Activated CD4-positive, alpha-beta memory T cell treated with anti-CD3 and anti-CD28 coated beads for 36 hours (primary cell): ENCODE results near the gene TBCD. TPM values are rescaled to one million over a fixed set of nuclear protein-coding genes. Genes with fewer than 3 reads are reported as not detected.

Source experiments
- CTCF ChIA-PET: fragments of 350-600 bp; sonication (Branson Sonifier 250); formaldehyde crosslinking; loops from one replicate; lab custom pipeline; 2021; ENCODE audit warnings: antibody characterized with exemption, inconsistent platforms; lab: Charles Lee
- POLR2A ChIA-PET: fragments of 350-600 bp; sonication (Branson Sonifier 250); formaldehyde crosslinking; loops from one replicate; lab custom pipeline; 2021; ENCODE audit warnings: antibody characterized with exemption; lab: Charles Lee
- DNase-seq: peaks from one replicate; pipeline ENCODE4 v3.0.0-alpha.2; 2020
- H3K27ac Mint-ChIP-seq: one replicate; pipeline ENCODE4 v1.8.0; 2021; ENCODE audit warnings: mixed read lengths
- H3K27me3 Mint-ChIP-seq: one replicate; pipeline ENCODE4 v1.8.0; 2021; ENCODE audit warnings: mixed read lengths
- H3K36me3 Mint-ChIP-seq: one replicate; pipeline ENCODE4 v1.8.0; 2021; ENCODE audit warnings: mixed read lengths
- H3K4me1 Mint-ChIP-seq: one replicate; pipeline ENCODE4 v1.8.0; 2021; ENCODE audit warnings: low read depth, mixed read lengths
- H3K4me3 Mint-ChIP-seq: one replicate; pipeline ENCODE4 v1.8.0; 2021; ENCODE audit warnings: mild to moderate bottlenecking, mixed read lengths
- H3K9me3 Mint-ChIP-seq: one replicate; pipeline ENCODE4 v1.8.0; 2021; ENCODE audit warnings: mixed read lengths
- intact Hi-C: fragments of 100-400 bp; cut with micrococcal nuclease; formaldehyde crosslinking; loops from one replicate; pipeline ENCODE4 v1.15.1; 2023
- total RNA-seq, 2 experiments: library from RNA; stranded (reverse); gene quantifications; one replicate each; pipeline ENCODE4 v1.2.3, GENCODE V29; 2021

TBCD gene
- total RNA-seq, 2 experiments from 2014 or later: 97.0 to 98.2 TPM

DNA sequence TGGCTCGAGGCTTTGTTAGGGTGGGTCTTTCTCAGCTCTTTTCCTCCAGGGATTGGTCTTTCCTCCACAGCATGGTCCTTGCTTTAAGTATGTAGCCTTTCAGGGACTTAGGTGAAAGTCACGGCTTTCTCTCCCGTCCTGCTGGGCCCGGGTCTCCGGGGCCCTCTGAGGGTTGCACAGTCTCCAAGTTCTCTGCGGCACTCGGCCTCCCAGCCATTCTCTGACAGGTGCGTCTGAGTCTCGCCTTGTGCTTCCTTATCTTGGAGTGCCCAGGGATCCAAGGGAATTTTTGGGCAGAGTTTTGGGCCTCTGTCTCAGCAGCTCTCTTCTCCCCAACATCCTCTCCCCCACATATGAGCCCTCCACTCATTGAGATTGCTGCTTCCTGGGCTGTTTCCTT lies 51.3 kb downstream of the TBCD start:
- Mint-ChIP-seq H3K36me3 (peaks cover 17% of the 10 kb centered on the region), H3K4me3 (no peak overlapping the region), H3K27ac (no peak overlapping the region), H3K27me3 (no peaks in the 10 kb centered on the region), H3K9me3 (no peaks in the 10 kb centered on the region), H3K4me1 (peaks cover 5% of the 10 kb centered on the region)
- CTCF ChIA-PET: no interaction called here
- DNase-seq: no peak
- POLR2A ChIA-PET: no interaction called here
- intact Hi-C loops: no loop called here

DNA sequence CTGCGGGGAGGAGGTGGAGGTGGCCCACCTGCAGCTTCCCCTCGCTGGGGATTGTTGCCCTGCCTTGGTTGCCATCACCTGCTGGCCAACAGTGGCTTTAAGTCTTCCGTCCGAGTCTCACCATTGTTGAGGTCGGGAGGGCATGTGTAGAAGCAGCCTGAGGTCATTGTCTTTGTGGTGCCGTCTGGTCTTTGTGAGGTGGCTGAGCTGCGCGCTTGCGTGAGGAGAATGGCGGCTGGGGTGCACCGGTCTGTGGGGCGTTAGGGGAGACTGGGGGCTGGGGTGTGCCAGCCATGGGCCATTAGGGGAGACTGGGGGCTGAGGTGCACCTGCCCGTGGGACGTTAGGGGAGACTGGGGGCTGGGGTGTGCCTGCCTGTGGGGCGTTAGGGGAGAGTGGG lies 51.7 kb downstream of the TBCD start:
- ChIA-PET CTCF (no interaction called here), POLR2A (no interaction called here)
- Mint-ChIP-seq H3K9me3 (no peaks in the 10 kb centered on the region), H3K36me3 (peaks cover 17% of the 10 kb centered on the region), H3K27me3 (no peaks in the 10 kb centered on the region), H3K27ac (no peak overlapping the region), H3K4me1 (peaks cover 5% of the 10 kb centered on the region), H3K4me3 (no peak overlapping the region)
- DNase-seq: no peak
- intact Hi-C loops: no loop called here

DNA sequence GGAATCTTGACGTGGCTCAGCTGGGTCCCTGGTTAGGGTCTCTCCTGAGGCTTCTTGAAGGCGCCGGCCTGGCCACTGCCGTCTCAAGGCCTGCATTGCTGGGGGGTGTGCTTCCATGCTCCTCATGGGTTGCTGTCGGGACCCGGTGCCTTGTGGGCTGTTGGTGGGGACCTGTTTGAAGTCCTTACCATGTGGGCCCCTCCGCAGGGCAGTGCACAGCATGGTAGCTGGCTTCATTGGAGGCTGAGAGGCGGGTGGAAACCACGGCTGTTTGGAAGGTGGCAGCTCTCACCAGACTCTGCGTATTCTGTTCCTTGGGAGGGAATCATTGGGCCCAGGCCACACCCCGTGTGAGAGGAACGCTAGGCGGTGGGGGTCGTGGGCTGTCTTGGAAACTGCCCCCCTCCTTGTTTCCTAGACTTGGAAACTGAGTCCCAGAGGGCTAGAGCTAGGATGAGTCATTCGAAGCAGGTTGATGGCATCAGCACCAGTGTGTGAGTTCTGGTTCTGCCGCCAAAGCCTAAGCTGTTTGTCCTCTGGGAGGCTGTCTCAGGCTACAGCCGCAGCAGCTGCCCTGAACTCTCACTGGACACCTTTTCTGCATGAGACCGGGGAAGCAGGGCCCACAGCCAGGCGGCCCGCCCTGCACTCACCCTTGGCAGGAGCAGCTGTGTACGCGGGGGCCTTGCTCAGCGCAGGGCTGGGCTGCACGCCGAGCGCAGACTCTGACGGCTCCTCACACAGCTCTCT lies 52.8 kb downstream of the TBCD start:
- POLR2A ChIA-PET: no interaction called here
- DNase-seq: no peak
- Mint-ChIP-seq H3K4me3 (no peak overlapping the region), H3K27me3 (no peaks in the 10 kb centered on the region), H3K27ac (no peak overlapping the region), H3K9me3 (no peaks in the 10 kb centered on the region), H3K36me3 (peaks cover 17% of the 10 kb centered on the region), H3K4me1 (peaks cover 5% of the 10 kb centered on the region)
- CTCF ChIA-PET: no interaction called here
- intact Hi-C loops: no loop called here

DNA sequence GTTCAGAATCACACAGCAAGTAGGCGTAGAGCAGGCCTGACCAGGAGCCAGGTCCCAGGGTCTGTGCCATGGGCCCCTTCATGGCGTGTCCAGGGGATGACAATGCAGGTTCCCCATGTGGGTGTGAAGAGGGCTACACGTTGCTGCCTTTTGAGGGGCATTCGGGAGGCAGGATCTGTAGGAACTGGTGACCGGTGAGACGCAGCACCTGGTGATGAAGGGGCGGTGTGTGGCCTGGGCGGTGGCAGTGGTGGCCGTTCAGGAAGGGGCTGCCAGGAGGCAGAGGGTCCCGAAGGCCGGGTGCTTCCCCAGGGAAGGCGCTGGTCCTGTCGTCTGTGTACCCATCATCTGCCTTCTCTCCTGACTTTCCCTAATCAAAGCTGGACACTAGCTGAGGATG lies 53.4 kb downstream of the TBCD start:
- H3K4me1 Mint-ChIP-seq: peaks cover 5% of the 10 kb centered on the region
- POLR2A ChIA-PET: no interaction called here
- H3K9me3 Mint-ChIP-seq: no peaks in the 10 kb centered on the region
- no peak overlapping the region for H3K4me3 Mint-ChIP-seq
- no peaks in the 10 kb centered on the region for H3K27me3 Mint-ChIP-seq
- H3K36me3 Mint-ChIP-seq: peaks cover 12% of the 10 kb centered on the region
- intact Hi-C loops: no loop called here
- H3K27ac Mint-ChIP-seq: no peak overlapping the region
- CTCF ChIA-PET: no interaction called here
- no peak for DNase-seq

DNA sequence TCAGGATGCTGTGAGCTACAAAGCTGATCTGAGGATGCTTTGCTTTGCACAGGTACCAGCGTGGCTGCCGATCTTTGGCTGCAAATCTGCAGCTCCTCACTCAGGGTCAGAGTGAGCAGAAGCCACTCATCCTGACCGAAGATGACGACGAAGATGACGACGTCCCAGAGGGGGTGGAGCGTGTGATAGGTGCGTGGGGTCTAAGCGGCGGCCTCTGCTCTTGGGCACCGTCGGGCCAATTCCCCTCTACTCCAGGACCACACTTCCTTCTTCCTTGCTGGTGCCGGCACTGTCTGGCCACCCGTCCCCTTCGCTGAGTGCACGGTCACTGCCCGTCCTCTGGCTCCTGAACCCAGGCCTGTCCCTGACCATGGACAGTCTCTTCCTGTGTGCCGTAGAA lies 54.0 kb downstream of the TBCD start:
- Mint-ChIP-seq H3K27ac (no peak overlapping the region), H3K36me3 (peaks cover 9% of the 10 kb centered on the region), H3K9me3 (no peaks in the 10 kb centered on the region), H3K4me1 (peaks cover 5% of the 10 kb centered on the region), H3K27me3 (no peaks in the 10 kb centered on the region), H3K4me3 (no peak overlapping the region)
- POLR2A ChIA-PET: no interaction called here
- no peak for DNase-seq
- CTCF ChIA-PET: no interaction called here
- intact Hi-C loops: no loop called here

DNA sequence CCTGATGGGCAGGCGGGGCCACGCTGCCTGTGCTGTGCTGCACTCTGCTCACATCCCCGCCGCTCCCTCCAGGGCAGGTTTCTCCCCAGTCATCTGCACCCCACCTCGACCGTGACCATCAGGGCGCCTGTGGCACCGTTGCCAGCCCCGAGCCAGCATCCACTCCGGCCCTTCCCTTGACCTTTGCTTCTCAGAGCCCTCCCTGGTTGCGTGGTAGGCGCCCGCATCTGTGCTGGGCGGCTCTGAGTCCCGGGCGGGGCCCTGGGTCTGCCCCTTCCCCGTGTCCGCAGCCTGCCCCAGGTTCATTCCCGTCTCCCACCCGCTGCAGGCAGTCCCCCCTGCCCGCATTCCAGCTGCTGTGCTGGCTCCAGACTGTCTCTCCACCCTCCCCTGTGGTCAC lies 54.8 kb downstream of the TBCD start:
- Mint-ChIP-seq H3K36me3 (peaks cover 2% of the 10 kb centered on the region), H3K4me3 (no peak overlapping the region), H3K9me3 (no peaks in the 10 kb centered on the region), H3K27ac (no peak overlapping the region), H3K4me1 (peaks cover 2% of the 10 kb centered on the region), H3K27me3 (no peaks in the 10 kb centered on the region)
- DNase-seq: no peak
- intact Hi-C loops: no loop called here
- ChIA-PET POLR2A (no interaction called here), CTCF (no interaction called here)

DNA sequence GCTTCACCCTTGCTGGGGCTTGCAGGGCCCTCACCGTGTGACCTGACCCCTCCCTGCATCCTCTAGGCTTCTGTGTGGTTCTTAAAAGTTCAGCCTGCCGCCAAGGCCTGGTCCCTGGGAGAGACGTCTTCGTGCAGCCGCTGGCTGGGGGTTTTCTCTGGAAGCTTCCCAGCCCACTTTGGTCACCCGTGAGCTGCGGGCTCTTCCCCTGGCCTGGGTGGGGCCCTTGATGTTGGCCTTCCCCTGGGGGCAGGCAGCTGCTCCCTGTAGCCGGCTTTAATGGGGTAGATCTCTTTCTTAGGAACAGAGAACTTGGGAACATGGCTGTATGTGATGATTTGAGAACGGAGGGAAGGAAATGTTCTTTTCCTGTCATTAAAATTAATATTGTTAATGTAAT lies 55.2 kb downstream of the TBCD start:
- intact Hi-C loops: no loop called here
- H3K4me1 Mint-ChIP-seq: peaks cover under 1% of the 10 kb centered on the region
- no peak for DNase-seq
- no peak overlapping the region for H3K4me3 Mint-ChIP-seq
- POLR2A ChIA-PET: no interaction called here
- peaks cover 2% of the 10 kb centered on the region for H3K36me3 Mint-ChIP-seq
- CTCF ChIA-PET: no interaction called here
- no peaks in the 10 kb centered on the region for H3K27me3 Mint-ChIP-seq
- H3K27ac Mint-ChIP-seq: no peak overlapping the region
- H3K9me3 Mint-ChIP-seq: no peaks in the 10 kb centered on the region

DNA sequence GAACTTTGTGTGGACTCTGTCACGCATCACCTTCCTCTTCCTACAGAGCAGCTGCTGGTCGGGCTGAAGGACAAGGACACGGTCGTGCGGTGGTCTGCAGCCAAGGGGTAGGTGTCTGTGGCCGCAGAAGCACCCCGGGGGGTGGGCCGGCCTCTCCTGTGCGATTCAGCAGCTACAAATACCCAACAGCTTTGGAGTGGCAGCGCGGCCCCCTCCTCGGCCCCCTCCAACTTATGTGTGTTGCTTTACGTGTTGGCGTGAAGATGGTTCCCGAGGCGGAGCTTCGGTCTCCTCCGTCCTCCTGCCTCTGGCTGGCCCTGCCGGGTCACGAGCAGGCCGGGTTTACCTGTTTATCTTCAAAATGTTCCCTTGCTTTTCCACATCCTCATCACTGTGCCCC lies 55.7 kb downstream of the TBCD start:
- Mint-ChIP-seq H3K27ac (no peak overlapping the region), H3K4me3 (no peak overlapping the region), H3K36me3 (peaks cover 2% of the 10 kb centered on the region), H3K9me3 (no peaks in the 10 kb centered on the region), H3K4me1 (no peaks in the 10 kb centered on the region), H3K27me3 (no peaks in the 10 kb centered on the region)
- no peak for DNase-seq
- ChIA-PET CTCF (no interaction called here), POLR2A (no interaction called here)
- intact Hi-C loops: no loop called here

DNA sequence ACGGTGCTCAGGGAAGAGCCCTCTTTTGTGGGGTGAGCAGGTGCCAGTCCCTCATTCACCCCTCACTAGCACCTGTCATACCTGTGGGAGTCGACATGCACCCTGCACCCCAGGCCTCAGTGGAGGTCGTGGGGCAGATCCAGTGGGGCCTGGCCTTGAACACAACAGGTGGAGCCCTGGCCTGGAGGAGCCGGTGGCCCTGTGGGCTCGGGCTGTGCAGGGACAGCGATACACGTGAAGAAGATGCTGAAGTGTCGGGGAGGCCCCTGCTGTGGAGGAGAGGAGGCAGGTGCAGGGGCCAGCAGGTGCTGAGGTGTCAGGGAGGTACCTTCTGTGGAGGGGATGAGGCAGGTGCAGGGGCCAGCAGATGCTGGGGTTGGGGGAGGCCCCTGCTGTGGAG lies 56.1 kb downstream of the TBCD start:
- Mint-ChIP-seq H3K27ac (no peak overlapping the region), H3K4me3 (no peak overlapping the region), H3K27me3 (no peaks in the 10 kb centered on the region), H3K4me1 (no peaks in the 10 kb centered on the region), H3K36me3 (peaks cover 3% of the 10 kb centered on the region), H3K9me3 (no peaks in the 10 kb centered on the region)
- intact Hi-C loops: no loop called here
- no peak for DNase-seq
- ChIA-PET CTCF (no interaction called here), POLR2A (no interaction called here)

DNA sequence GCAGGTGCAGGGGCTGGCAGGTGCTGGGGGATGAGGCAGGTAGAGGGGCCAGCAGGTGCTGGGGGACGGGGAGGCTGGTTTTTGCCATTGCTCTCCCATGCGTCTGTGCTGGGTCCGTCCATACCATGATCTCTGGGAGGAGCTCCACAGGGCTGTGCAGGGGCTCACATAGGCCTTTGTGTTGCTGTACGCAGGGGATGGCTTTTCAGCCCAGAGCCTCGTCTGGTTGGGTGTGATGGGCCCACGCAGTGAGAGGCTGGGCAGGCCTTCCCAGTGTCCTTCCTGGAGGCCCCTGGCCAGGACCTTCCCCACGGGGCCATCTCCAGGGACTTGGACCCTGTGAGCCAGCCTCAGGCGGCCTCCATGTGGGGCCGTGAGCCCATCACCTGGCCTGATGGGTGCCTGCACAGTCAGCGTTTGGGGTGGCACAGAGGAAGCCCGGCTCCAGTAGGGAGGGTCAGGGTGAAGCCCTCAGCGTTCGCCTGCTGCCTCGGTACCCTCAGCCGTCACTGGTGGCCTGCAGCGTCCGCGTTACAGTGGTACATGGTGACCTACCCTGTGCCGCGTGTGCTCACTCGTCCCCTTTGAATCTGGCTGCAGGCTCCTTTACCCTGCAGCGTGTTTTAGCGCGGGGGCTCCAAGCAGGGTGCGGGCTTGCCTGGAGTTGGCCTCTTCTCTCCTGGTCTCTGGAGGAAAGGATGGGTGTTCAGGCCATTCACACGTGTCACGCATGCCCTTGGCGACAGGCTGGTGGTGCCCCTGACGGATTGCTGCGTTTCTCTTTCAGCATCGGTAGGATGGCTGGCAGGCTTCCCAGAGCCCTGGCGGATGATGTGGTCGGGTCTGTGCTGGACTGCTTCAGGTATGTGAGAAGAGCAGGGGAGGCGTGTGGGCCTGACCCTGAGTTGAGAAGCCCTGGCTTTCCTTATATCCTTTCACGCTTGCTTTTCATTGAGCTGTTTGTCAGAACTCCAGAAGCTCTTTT lies 57.3 kb downstream of the TBCD start:
- Mint-ChIP-seq H3K4me1 (no peaks in the 10 kb centered on the region), H3K27ac (no peak overlapping the region)
- CTCF ChIA-PET: no interaction called here

DNA sequence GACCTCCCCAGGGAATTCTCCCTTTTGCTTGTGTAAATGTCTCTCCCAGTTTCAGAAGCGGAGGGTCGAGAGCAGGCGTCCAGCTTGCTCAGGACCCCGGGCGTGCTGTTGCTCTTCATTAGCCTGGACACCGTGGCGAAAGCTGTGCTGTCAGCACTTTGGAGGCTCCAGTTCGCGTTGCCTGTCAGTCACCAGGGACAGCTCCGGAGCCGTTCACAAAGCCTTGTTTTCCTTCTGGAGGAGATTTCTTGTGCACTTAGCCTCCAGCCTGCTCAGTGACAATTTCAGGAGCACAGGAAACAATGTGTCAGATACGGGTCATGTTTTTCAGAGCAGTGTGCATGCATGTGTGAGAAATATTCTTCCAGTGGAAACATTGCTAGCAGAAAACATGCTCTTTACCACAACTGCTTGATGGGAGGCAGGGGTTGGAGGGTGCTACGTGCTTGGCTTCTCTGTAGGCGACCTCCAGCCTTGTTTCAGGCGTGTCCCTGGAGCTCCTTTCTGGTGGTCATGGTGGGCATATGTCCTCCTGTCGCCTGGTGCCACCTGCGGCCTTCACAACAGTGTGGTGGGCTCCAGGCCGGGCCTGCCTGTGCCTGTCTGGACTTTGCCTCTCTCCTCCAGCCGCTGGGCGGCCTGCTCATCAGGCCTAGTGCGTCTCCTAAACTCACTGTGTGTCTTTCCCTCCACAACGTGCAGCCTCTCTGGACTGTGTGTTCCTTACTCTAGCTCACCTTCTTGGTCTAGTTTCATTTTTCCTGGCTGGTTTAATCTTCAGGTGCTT lies 59.0 kb downstream of the TBCD start:
- DNase-seq: no peak
- no peak overlapping the region for H3K27ac Mint-ChIP-seq
- CTCF ChIA-PET: no interaction called here
- H3K27me3 Mint-ChIP-seq: no peaks in the 10 kb centered on the region
- no peak overlapping the region for H3K4me3 Mint-ChIP-seq
- no peaks in the 10 kb centered on the region for H3K9me3 Mint-ChIP-seq
- POLR2A ChIA-PET: no interaction called here
- intact Hi-C loops: no loop called here
- H3K4me1 Mint-ChIP-seq: peaks cover 7% of the 10 kb centered on the region
- peaks cover 21% of the 10 kb centered on the region for H3K36me3 Mint-ChIP-seq

More for the DNA sequence above, 57.3 kb downstream of the TBCD start:
- DNase-seq: no peak
- peaks cover 10% of the 10 kb centered on the region for H3K36me3 Mint-ChIP-seq
- POLR2A ChIA-PET: no interaction called here
- intact Hi-C loops: no loop called here
- no peak overlapping the region for H3K4me3 Mint-ChIP-seq
- H3K27me3 Mint-ChIP-seq: no peaks in the 10 kb centered on the region
- no peaks in the 10 kb centered on the region for H3K9me3 Mint-ChIP-seq

DNA sequence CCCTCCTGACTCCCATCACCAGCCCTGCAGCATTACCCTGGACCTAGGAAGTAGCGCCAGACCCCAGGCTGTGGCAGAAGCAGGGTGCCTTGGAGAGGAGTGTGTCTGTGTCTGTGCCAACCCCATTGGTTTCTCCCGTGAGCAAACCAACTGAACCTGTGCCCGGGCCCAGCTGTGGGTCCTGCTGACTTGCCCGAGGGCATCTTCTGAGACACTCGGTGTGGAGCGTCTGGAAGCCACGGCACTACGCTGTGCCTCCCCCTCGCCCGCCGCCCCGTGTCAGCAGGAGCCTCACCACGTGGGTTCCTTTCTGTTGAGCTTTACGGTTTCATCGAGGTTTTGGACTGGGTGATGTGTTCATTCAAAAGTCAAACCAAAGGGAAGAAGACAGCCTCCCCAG lies 60.2 kb downstream of the TBCD start:
- peaks cover 28% of the 10 kb centered on the region for H3K36me3 Mint-ChIP-seq
- peaks cover 7% of the 10 kb centered on the region for H3K4me1 Mint-ChIP-seq
- no peaks in the 10 kb centered on the region for H3K9me3 Mint-ChIP-seq
- intact Hi-C loops: no loop called here
- no peaks in the 10 kb centered on the region for H3K27me3 Mint-ChIP-seq
- no peak for DNase-seq
- H3K4me3 Mint-ChIP-seq: no peak overlapping the region
- ChIA-PET POLR2A (no interaction called here), CTCF (interaction anchor here (0.6 kb wide), 1 partner anchor 74 kb away, joined by 3 read pairs; no protein-coding TSS in a partner anchor)
- H3K27ac Mint-ChIP-seq: no peak overlapping the region
